ENCODE measurements around the gene SLC22A31.

DNA sequence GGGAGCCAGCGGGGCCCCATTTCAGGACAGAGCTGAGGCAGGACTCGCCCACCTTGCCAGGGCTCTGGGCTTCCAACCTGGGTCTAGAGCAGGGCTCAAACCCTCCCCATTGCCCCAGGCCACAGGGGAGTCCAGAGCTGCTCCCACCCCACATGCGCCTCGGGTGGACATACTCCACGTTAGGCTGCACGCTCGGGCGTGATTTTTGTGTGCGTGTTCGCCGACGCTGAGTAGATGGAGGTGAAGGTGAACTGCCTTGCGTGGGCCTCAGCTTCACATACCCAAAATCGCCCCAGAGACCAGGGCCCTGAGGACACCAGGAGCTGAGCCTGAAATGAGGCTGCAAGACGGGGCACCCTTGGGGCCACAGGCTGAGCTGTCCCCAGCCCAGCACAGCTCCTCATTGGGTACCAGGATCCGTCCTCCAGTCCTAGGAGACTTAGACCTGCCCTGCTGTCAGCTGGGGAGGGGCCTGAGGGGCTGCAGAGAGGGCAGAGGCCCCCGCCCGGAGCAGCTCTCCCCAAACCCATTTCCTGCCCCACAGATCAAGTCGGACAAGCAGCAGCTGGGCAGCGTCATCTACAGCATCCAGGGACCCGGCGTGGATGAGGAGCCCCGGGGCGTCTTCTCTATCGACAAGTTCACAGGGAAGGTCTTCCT is 20.6 kb downstream of the SLC22A31 start:
- TF ChIP-seq EZH2 (IDR thresholded peaks at IDR 0.05): no peak
- no peak for TF ChIP-seq POLR2AphosphoS5 (IDR thresholded peaks at IDR 0.05; ENCODE audit: borderline replicate concordance, low read depth, low read length)

Measured in SK-N-MC (cell line).